Skeletal muscle satellite cell (primary cell): ENCODE measurements around the gene ANAPC1.
"Not testable (repeated sequence)": the region's sequence is repeated elsewhere in the genome, so short reads cannot be mapped to it uniquely, and the experiment has no call there.

ENCODE experiments used
- H3K27me3 ChIP-seq: 2 replicates; pipeline ENCODE4 v1.7.0; 2013; ENCODE audit warnings: low read length; ENCODE audit not compliant: control insufficient read depth, insufficient read depth
- H3K36me3 ChIP-seq: 2 replicates; pipeline ENCODE4 v1.7.0; 2013; ENCODE audit warnings: mild to moderate bottlenecking, control low read depth, low read length; ENCODE audit not compliant: insufficient read depth
- H3K4me1 ChIP-seq: 2 replicates; pipeline ENCODE4 v1.7.0; 2013; ENCODE audit warnings: low read length; ENCODE audit not compliant: control insufficient read depth, insufficient read depth
- H3K4me2 ChIP-seq: 2 replicates; pipeline ENCODE4 v1.7.0; 2013; ENCODE audit warnings: mild to moderate bottlenecking, low read length
- H3K4me3 ChIP-seq: 2 replicates; pipeline ENCODE4 v1.7.0; 2013; ENCODE audit warnings: low read length
- H3K9ac ChIP-seq: 2 replicates; pipeline ENCODE4 v1.7.0; 2013; ENCODE audit warnings: mild to moderate bottlenecking, low read depth, low read length, moderate library complexity
- H3K9me3 ChIP-seq: replicated peaks from 2 replicates; pipeline ENCODE4 v1.7.0; 2013; ENCODE audit warnings: mild to moderate bottlenecking, control low read depth, low read length

ANAPC1 gene

GRCh38 chr2:111772180-111772579 lies 111.8 kb downstream of the ANAPC1 start:
- H3K9ac ChIP-seq, H3K4me3 ChIP-seq, H3K4me2 ChIP-seq, H3K4me1 ChIP-seq, H3K9me3 ChIP-seq, H3K36me3 ChIP-seq, H3K27me3 ChIP-seq: not testable (repeated sequence)

GRCh38 chr2:111770916-111771658 lies 112.9 kb downstream of the ANAPC1 start:
- not testable (repeated sequence) for H3K27me3 ChIP-seq, H3K9me3 ChIP-seq, H3K4me1 ChIP-seq

GRCh38 chr2:111768266-111769190 lies 115.5 kb downstream of the ANAPC1 start:
- H3K4me2 ChIP-seq, H3K4me3 ChIP-seq, H3K4me1 ChIP-seq, H3K9ac ChIP-seq, H3K27me3 ChIP-seq, H3K9me3 ChIP-seq, H3K36me3 ChIP-seq: not testable (repeated sequence)

More at GRCh38 chr2:111770916-111771658, 112.9 kb downstream of the ANAPC1 start:
- H3K9ac ChIP-seq, H3K4me3 ChIP-seq, H3K4me2 ChIP-seq, H3K36me3 ChIP-seq: not testable (repeated sequence)

- H3K4me2 ChIP-seq = not testable (repeated sequence)
Measured at GRCh38 chr2:111767087-111767486, 116.9 kb downstream of the ANAPC1 start.

GRCh38 chr2:111766295-111766694 lies 117.7 kb downstream of the ANAPC1 start:
- not testable (repeated sequence) for H3K4me1 ChIP-seq, H3K36me3 ChIP-seq, H3K9me3 ChIP-seq, H3K4me3 ChIP-seq, H3K4me2 ChIP-seq, H3K27me3 ChIP-seq, H3K9ac ChIP-seq

More at GRCh38 chr2:111767087-111767486, 116.9 kb downstream of the ANAPC1 start:
- not testable (repeated sequence) for H3K27me3 ChIP-seq, H3K36me3 ChIP-seq, H3K4me3 ChIP-seq, H3K4me1 ChIP-seq, H3K9ac ChIP-seq, H3K9me3 ChIP-seq

GRCh38 chr2:111764151-111764550 lies 119.8 kb downstream of the ANAPC1 start:
- H3K27me3 ChIP-seq, H3K36me3 ChIP-seq, H3K4me2 ChIP-seq, H3K9ac ChIP-seq, H3K9me3 ChIP-seq, H3K4me3 ChIP-seq, H3K4me1 ChIP-seq: not testable (repeated sequence)

- not testable (repeated sequence) for H3K4me2 ChIP-seq, H3K9me3 ChIP-seq, H3K4me1 ChIP-seq, H3K27me3 ChIP-seq, H3K36me3 ChIP-seq, H3K4me3 ChIP-seq, H3K9ac ChIP-seq
Measured at GRCh38 chr2:111760697-111761284, 123.2 kb downstream of the ANAPC1 start.

- H3K4me2 ChIP-seq, H3K27me3 ChIP-seq, H3K4me1 ChIP-seq, H3K36me3 ChIP-seq, H3K9ac ChIP-seq, H3K9me3 ChIP-seq, H3K4me3 ChIP-seq: not testable (repeated sequence)
Measured at GRCh38 chr2:111752533-111752932, 131.5 kb downstream of the ANAPC1 start.

- not testable (repeated sequence) for H3K9ac ChIP-seq, H3K4me2 ChIP-seq, H3K4me1 ChIP-seq, H3K27me3 ChIP-seq, H3K4me3 ChIP-seq, H3K9me3 ChIP-seq, H3K36me3 ChIP-seq
Measured at GRCh38 chr2:111750641-111751040, 133.4 kb downstream of the ANAPC1 start.

- not testable (repeated sequence) for H3K36me3 ChIP-seq, H3K9ac ChIP-seq, H3K4me2 ChIP-seq, H3K9me3 ChIP-seq, H3K4me1 ChIP-seq, H3K4me3 ChIP-seq, H3K27me3 ChIP-seq
Measured at GRCh38 chr2:111748429-111748828, 135.6 kb downstream of the ANAPC1 start.

GRCh38 chr2:111747410-111748115 lies 136.4 kb downstream of the ANAPC1 start:
- H3K9ac ChIP-seq, H3K36me3 ChIP-seq, H3K4me3 ChIP-seq, H3K9me3 ChIP-seq, H3K27me3 ChIP-seq, H3K4me2 ChIP-seq, H3K4me1 ChIP-seq: not testable (repeated sequence)
